ENCODE results near the gene GULP1.
A peak's percentile ranks its signal among the peaks of the same experiment; 100 is the strongest.

Gene GULP1

DNA sequence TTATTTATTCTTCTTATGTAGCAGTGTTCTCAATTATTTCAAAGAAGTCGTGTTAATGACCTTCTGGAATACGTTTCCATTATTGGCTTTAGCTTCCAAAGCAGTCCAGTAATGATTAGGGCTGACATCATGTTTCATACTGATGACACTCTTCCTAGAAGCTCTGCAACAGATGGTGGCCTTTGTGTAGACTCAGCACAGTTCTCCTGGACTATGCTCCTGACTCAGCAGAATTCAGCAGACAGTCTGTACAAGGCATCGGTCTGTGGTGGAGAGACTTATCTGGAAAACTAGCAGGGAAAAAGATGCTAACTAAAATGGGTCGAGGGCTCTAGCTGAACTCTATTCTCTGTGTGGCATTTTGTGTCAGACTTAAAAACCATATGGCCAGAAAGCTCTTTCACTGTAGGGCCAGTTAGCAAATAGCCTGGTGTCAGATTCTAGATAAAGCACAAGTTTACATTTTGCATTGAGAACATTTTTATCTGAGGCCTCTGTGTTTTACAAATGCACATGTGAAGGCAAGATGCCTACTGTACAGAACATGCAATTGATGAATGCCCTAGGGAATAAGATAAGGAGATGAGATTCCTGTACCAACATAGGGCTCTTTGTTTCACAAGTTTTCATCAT lies 35.1 kb downstream of the GULP1 start:
- DNase-seq = no peak

DNA sequence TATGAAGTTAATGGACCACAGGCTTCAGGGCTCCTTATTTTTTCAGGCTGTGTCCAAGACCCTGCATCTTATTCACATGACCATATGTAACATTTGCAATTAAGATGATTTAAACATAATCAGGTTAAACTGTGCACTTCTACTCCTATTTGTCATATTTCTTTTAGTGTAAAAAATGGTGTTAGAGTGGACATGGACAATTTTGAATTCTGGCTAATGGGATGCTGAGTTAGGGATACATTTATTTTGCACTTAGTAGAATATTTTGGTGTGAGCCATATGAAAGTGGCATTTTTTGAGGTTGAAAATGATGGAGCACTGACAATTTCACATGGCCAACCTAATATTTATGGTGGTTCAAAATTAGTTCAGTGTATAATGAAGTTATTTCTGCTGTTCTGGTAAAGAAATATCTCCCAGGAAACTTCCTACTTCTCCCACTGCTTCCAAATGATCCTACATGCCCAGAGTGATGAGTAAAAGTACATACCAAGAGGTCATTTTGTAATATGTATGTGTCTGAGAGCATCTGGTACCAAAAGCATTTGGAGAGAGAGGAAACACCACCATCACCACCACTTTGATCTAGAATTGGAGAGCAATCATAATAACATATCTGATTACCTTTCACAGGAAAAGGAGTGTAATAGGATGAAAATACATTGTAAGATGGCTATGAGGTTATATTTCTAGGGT lies 36.0 kb downstream of the GULP1 start:
- DNase-seq = no peak

DNA sequence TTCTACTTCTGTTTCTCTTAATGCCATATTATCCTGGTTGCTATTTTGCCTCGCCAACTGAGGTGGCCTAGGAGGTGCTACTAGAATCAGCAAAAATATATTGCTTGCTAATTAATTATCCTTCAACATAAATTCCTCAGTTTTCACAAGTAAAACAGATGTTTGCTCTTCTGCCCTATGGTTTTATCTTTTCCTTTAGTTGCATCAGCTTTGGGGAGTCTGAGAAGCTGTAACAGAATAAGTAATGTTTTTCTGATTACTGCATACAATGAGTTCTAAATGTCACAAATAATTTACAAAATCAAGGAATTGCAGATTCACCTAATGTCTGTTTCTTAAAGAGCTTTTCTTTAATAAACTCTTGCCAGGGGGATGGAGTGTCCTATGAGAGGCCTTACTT lies 36.7 kb downstream of the GULP1 start:
- DNase-seq = no peak

DNA sequence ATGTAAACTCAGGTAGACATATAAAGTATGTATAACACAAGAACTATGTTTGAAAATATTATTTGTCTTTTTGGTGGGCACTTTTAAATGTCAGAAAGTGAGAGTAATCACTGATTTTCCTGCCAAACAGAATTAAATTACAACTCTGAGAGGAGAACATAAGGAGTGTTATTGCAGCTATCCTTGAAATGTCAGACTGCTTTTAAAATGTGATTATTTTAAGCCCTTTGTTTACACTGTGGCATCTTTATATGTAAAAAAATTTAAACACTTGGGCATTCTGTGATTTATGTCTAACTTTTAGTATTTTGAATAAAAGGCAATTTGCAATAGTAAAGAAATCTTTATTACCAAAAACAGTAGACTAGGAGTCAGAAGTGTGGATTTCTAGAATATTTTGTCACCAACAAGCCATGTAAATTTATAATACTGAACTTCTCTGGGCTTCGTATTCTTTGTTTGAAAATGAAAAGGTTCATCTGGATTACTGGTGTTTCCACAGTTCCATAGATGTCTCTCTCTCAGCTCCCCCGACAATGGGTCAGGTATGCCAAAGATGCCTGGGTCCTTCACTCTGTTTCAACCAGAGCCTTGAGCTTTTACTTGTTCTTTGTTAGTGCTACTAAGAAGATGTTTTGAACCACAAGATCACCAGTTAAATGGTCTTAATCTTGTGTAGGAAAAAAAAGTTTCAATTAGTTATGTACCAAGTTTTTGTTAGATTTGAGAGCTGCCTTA lies 38.8 kb downstream of the GULP1 start:
- no peak for DNase-seq

DNA sequence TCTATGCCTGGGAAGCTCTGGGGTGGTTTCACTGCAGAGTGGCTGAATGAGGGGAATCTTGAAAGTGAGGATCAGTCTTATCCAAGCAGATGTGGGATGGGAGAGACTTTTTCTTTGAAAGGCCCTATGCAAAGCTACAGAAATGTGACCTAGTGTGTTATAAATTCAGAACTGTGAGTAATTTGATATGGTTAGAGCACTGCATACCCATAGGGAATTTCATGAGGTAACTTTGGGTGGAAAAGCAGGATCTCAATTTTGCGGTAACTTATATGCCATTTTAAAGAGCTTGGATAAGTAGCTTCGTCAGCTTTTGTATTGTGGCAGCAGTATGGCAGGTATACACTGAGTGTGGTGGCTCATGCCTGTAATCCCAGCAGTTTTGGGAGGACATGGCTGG lies 40.9 kb downstream of the GULP1 start:
- no peak for DNase-seq

DNA sequence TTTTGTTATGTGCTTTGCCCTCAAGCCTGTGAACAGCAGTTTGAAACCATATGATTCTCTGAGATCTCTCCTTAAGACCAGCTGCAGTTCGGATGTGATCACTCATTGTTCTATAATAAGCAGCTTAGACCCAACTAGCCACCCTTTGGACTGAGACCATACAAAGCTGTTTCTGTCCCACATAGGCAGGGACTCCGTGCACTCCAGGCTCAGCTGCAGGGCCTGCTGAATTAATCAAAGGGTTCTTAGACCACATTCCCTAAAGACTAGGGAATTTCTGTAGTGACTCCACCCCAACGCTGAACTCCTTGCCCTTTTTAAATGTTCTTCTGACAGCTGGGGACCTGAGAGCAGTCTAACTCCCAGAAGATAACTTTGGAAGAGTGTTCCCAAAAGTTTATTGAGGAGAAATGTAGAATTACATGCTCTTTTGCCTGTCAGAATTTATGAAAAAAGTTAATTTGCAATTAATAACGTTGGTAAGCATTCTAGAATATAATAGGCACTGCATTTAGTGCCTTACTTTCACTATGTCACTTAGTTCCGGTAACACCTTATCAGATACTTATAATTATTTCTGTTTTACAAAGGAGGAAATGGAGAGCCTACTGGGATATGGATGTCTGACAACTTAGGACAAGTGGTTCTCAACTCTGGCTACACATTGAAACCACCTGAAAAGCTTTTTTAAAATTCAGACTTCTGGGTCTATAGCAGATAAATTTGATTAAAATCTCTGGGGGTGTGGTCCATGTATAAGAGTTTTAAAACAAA lies 42.3 kb downstream of the GULP1 start:
- DNase-seq = no peak

DNA sequence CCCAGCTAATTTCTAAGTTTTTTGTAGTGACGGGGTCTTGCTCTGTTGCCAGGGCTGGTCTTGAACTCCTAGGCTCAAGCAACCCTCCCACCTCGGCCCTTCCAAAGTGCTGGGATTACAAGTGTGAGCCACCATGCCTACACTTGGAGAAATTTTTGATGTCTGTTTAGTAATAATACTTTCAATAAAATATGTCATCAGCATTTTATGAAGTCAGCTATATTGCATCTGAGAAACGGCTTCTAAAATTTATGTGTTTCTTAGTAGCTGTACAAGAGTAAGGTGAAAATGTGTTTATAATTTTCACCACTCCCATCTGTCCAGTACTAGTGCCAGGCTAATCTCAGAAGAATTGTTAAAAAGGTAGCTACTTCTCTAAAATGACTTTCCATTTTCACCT lies 46.8 kb downstream of the GULP1 start:
- DNase-seq = no peak

DNA sequence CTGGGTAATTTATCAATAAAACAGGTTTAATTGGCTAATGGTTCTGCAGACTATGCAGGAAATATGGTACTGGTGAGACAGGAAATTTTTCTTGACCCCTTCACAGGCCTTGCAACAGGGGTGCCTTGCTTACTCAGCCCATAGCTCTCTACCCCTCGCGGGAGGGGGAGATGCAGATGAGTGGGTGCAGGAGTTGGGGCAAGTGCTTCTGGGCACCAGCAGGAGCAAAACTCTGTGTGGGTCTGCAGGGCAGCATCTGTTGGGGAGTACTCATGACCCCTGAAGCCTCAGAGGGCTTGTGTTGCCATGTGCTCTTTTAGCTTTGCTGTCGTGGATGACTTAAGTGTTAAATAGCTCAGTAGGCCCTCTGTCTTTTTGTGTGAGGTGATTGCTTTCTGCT lies 48.6 kb downstream of the GULP1 start:
- no peak for DNase-seq

DNA sequence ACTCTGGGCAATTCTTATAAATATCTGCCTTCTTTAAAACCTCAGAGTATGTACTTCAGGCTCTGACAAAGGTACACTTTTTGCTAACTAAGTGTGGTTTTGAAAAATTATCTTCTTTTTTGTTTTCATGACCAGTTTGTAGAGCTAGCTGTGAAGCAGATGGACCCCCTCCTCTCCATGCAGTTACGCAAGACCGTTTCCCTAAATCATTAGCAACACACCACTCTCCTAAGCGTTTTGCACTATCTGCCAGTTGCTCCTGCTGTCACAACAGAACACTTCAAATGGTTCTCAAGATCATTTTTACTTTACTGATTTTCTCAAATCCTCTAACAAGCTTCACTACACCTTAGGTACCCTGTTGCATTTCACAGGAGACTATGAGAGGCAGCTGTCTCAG lies 53.3 kb downstream of the GULP1 start:
- no peak for DNase-seq

DNA sequence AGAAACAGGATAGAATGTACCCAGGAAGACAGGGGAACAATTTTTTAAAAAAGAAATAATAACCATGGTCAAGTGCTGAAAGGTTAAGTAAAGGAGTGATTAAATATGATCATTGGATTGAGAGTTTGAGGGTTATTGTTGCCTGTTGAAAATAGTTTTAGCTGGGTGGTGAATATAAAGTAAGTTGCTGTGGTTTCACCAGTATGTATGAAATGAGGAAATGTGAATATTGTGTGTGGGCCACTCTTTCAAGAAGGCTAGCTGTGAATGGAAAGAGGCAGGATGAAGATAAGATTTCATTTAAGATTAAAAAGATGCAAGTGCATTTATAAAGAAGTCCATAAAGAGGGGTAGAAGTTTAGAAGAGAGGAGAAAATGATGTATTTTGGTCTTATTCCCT lies 53.8 kb downstream of the GULP1 start:
- DNase-seq = no peak

DNA sequence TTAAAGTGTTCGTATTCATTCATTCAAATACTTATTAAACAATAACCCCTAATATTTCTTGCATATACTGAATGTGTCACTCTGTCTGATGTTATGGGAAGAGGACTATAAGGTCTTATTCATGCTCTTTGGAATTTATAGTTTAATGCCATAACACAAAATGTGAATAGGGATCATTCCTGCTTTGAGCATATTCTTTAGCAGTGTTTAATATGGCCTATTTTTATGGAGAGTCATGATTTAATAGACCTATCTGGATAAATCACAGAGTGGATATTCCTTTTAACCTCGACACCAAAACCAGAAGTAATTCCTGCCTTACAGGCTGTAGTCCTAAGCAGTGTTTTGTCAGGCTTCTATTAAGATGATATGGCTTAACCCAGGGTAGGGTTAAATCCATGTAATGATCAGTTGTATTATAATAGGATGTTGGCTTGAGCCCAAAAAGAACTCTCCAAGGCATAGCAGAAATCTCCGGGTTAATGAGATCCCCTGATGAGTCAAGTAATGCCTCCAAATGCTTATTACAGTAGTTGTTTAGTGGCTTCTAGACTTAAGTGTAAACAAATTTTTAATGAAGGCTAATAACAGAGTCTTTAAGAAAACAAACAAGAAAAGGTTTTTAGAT lies 54.3 kb downstream of the GULP1 start:
- no peak for DNase-seq

DNA sequence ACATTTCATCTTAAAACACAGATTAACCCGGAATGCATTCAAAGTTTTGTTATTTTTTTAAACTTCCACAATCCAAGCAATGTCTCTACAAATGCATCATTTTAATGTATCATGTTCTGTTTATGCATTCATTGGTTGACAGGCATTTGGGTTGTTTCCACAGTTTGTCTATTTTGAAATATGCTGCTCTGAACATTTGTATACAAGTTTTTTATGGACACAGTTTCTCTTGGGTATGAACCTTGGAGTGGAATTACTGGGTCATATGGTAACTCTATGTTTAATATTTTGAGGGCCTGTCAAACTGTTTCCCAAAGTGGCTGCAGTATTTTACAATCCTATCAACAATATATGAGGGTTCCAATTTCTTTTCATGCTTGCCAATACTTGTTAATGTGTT lies 57.3 kb downstream of the GULP1 start:
- no peak for DNase-seq

DNA sequence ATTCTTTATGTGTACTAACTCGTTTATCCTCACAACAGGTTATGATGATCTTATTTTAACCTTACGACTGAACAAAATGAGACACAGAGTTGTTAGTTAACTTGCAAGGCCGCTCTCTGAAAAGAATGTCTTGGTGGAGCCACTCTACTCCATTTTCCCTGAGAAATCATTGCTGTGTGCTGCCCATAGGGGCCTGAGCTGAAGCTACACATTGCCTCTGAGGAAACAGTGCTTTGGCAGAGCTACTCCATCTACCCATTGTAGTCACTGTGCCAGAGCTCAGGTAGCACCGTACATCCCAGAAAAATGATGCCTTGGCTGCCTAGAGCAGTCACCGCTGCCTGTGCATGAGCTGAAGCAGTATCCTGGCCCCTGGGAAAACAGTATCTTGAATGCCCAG lies 61.6 kb downstream of the GULP1 start:
- no peak for DNase-seq

DNA sequence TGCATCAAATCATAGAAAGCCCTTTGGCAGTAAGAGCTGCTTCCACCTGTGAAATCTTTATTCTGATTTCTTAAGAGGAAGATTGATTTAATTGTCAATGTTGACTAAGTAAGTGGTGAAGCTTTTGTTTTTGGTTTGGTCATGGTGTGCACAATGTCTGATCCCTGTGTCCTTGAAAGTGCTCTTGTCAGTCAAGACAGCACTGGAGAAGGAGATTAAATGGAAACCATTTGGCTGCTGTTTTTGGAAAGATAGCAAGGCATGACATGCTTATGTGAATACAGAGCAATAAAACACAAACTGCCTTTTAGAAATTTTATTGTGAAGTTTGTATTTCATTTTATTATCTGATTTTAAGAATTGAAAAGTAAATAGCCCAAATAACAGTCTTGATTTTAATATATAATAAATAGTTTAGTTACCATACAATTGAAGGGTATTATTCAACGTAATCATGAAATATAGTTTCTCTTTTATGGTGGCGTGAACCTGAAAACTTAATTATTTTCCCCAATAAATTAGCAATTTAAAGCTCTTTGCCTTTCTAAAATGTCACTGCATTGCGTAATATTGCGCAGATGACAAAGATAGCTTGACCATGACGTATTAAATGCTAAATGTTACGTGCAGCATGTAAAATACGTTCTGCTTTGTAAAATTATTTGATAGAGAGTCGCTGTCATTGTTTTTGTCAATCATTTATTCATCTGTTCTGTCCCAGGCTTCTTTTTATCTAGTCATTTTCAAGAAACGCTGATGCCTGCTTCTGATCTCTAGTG lies 69.0 kb downstream of the GULP1 start:
- no peak for DNase-seq

DNA sequence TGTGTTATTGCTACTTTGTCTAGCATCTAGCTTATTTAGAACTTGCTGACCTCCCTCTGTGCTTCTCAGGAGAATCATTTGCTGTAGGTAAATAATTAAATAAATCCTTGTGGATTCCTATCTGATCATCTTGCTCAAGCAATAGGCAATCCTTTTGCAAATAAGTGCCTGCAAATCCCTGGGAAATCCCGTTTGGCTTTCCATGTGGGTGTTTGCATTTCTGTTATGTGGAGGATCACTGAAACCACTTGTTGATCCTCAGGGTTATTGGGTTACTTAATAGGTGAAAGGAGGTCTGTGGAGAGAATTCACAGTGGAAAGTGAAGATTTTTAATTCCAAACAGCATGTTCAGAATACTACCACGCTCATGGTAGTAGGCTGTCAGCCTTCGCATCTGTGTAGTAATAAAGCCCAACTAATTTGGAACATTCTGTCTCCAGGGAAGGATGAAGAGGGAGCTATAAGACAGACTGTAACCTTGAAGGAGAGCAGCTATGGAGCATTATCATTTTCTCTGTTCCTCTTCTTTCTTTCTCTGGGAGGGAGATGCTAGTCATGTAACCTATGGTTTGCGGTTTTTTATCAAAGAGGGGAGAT lies 72.5 kb downstream of the GULP1 start:
- no peak for DNase-seq

DNA sequence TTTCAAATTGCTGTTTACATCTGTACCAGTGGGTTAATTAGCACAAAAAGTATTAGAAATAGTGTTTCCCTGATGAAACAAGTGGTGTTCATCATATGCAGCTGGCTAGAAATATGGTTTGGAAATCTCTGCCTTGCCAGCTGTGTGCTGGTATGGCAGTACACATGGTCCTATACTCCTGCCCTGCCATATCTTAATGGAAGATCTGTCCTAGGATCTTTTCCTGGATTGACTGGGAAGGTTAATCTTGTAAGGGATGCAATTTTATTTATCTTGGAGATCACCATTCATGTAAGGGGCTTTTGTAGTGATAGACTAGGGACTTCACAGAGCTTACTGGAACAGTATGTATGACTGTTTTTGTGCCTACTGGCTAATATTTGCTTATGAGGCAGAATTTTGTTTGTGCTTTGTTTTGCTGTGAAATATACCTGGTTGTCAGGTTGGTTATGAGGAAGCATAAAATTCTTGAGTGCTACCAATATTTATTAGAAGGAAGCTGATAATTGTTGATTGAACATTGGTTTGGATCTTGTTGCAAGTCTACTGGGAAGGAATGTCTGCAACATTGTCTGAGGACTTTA lies 73.5 kb downstream of the GULP1 start:
- no peak for DNase-seq

DNA sequence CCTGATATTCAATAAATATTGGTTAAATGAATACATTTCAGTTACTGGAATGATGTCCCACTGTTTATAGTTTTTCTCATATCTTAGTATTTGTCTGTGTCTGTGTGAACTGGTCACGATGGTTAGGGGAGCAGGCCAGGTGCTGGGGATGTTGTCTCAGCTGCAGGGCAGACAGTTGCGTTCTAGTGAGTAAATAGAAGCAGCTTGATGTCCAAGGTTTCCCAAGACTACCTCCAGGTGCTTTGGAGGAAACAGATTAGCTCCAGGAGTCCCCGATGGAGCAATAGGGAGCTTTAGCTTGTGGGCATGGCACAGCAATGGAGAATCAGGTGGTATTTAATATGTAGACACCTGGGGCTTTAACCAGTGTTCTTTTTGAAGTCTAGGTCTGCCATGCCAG lies 75.5 kb downstream of the GULP1 start:
- no peak for DNase-seq

DNA sequence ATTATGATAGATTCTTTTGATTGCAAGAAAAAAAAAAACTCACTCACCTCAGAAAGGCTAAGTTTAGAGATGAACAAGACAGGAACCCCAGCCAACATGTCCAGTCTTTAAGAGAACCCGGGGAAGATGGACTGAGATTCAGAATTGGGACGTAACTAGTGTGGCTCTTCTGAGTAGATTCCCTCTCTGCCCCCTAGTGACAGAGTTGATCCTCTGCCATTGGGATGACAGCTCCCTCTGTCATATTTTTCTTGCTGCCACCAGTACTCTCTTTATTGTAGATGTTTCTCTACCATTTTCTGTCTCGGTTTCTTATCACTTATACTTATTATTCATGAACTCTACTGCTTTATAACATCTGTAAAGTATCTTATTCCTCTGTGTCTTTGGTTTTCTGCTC lies 77.7 kb downstream of the GULP1 start:
- peak; percentile 3 for DNase-seq

DNA sequence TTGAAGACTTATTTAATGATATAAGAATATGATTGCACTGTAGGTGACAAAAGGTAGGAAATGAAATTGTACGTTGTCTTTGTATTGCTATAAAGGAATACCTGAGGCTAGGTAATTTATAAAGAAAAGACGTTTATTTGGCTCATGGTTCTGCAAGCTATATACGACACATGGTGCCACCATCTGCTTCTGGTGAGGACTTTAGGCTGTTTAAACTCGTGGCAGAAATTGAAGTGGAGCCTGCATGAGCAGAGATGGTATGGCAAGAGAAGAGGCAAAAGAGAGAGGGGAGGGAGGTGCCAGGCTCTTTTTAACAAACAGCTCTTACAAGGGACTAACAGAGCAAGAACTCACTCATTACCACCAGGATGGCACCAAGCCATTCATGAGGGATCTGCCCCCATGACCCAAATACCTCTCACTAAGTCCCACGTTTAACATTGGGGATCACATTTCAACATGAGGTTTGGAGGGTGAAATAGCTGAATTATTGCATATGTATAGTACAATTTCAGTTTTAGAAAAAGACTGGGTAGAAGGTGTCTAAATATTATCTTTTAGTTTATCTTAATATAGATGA lies 86.8 kb downstream of the GULP1 start:
- no peak for DNase-seq

DNA sequence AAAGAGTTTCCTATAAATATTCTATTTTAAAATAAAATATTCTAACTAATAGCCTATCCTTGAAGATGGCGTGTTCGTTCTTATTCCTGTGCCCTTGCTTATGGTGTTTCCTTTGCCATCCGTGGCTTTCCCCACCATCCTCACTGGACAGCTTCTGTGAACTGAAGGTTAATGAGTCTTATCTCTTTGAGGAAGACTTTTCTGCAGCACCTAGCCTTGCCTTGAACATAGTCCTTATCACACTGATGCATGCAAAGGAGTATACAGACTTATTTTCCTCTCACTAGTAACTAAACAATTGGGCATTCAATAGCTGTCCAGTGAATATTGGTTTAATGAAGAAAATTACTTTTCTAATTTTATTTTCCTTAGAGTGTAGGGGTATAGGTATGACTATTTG lies 88.1 kb downstream of the GULP1 start:
- no peak for DNase-seq

DNA sequence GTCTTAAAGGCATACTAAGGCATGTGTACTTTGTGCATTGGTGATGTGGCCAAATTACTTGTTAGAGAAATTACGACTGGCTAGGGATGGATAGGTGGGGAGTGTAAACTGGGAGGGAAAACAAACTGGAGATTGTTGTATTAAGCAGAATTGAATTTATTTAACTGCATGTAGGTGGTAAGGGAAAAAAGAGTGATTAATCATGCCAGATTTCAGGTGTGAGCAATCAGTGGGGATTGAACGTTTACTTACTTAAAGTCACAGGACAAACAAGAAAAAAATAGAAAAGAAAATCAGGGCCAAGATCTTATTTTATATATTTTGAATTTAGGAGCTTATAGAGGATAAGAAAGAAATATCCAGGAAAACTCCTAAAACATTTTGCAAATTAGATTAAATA lies 88.6 kb downstream of the GULP1 start:
- no peak for DNase-seq
